Stimulated activated CD4-positive, alpha-beta T cell treated with anti-CD3 and anti-CD28 coated beads, TNF-alpha, amount 100 ng/mL, for 4 hours (primary cell): ENCODE results near the gene EFS.
A peak's percentile ranks its signal among the peaks of the same experiment; 100 is the strongest.

Source experiments
- DNase-seq, 3 experiments: peaks; one replicate each; pipeline ENCODE4 v3.0.0-alpha.2; 2020; ENCODE audit warnings: low read depth in 3 of 3

The EFS gene

GRCh38 chr14:23359167-23359626 lies 5.8 kb downstream of the EFS start:
- DNase-seq: no peak

GRCh38 chr14:23358553-23359166 lies 6.3 kb downstream of the EFS start:
- no peak for DNase-seq

DNA sequence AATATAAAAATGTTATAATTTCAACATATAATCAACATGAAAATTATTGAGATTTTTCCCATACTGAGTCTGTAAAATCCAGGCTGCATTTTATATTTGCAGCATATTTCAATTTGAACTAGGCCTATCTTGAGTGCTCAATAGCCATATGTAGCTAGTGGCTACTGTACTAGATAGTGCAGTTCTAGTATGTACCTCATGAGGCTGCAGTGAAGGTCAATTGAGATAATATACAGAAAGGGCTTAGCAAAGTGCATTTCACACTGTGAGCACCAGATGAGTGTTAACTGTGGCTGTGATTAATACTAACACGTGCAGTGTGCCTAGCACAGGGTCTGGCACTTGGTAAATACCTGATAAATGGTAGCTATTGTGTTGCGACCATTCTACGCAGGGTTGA lies 6.9 kb downstream of the EFS start:
- no peak for DNase-seq

DNA sequence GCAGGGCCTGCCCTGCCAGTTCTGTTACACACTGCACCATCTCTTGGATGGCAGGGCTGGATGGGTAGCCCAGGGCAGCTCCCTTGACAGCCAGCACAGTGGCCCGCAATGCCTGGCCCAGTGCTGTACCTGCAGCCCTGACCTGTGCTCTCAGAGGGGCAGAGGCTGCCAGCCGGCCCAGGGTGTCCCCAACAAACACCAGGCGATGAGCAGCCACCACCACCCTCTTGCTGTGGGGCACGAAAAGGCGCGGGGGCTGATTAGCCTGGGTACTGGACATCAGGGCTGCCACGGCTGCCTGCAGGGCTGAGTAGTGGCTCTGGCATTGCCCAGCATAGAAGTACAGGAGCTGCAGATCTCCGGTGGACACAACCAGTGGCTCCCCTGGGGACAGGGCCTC lies 7.7 kb downstream of the EFS start:
- no peak for DNase-seq

DNA sequence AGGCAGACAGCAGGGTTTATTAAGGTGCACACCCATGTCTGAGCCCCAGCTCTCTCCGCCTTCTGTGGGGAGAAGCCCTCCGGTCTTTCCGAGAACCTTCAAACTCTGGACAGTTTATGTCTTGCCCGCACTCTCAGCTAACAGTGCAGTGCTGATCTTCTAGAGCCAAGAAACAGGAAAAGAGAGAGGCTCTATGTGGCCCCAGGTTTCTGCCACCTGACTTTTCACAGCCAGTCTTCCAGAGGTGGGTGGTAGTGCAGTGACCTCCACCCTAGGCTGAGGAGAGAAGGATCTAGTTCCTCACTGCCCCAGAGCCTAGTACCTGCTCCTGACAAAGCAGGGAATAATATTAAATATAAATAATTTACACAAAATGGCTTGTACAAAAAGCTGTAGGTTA lies 8.3 kb downstream of the EFS start:
- DNase-seq: no peak

- DNase-seq: no peak
Measured at GRCh38 chr14:23355871-23356435, 9.0 kb downstream of the EFS start.

- no peak for DNase-seq
Measured at GRCh38 chr14:23354990-23355389, 10.0 kb downstream of the EFS start.

- DNase-seq: no peak
Measured at GRCh38 chr14:23353433-23353780, 11.6 kb downstream of the EFS start.

GRCh38 chr14:23352506-23353432 lies 12.2 kb downstream of the EFS start, which contains the start of gene SLC22A17:
Gene SLC22A17, minus strand, starts transcription at chr14:23352887.
- peak; percentile 16 to 26 (median 20) for DNase-seq

- no peak for DNase-seq
Measured at GRCh38 chr14:23351681-23352505, 13.1 kb downstream of the EFS start.

GRCh38 chr14:23349156-23349845 lies 15.7 kb downstream of the EFS start:
- DNase-seq: no peak

GRCh38 chr14:23348297-23348655 lies 16.7 kb downstream of the EFS start:
- no peak for DNase-seq

DNA sequence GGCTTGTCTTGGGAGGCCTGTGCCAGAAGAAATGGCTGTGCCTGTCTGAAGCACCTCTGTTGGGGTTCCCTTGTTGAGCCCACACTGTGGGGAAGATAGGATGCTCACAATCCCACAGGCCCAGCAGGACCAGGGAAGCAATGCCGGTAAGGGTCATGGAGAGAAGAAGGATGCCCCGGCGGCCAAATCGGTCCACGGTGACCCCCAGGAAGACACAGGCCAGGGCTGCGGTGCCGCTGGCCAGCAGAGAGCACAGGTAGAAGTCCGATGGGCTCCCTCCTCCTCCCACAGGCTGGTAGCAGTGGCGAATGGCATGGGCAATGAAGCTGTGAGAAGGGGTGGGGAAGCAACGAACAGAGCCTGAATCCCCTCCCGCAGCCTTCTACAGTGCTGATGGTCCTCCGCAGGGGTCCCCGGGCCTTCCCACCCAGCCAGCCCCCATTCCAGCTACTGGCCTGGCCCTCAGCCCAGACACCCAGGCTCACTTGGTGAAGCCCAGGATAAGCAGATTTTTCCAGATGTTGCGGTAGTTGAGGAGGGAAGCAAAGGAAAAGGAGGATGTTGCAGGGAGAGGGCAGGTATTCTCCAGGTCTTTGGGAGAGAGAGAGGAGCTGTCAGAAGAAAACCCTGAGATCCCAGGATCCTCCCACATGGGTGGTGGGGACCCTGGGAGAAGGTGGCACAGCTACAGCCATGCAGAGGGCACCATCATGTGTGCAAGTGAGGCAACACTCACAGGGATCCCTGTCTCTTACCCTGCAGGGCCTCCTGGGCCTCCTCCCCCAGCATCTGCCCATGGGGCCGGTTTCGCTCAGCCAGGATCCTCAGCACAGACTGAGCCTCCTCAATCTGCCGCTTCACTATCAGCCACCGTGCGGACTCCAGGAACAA lies 17.3 kb downstream of the EFS start:
- no peak for DNase-seq

GRCh38 chr14:23346693-23347405 lies 18.1 kb downstream of the EFS start:
- no peak for DNase-seq

DNA sequence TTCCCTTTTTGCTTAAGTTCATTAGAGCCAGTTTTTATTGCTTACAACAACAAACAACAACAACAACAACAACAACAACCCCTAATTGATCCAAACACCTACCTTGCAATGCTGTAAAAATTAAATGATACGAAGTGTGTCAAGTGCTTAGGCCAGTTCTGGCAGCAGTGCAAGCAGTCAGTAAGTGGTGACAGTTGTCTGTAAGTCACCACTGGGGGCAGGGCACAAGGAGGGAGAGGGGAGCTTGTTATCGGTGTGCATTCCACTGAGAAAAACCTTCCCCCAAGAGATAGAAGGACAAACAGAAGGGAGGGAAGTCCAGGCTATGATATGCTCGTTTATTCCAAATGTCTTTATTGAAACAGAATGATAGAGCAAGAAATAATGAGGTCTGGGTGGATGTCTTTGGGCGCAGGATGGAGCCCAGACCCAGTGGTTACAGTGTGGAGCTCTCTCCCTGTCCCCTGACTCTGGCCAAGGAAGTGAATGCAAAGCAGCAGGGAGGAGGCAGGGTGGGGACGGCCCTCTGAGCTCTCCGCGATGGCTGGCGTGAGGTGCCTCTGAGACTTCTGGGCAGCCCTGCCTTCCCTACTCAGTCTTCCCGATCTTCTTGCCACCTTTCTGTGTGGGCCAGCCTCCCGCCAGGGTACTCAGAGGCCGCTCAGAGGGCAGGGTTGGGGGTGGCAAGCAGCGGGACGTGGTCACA lies 18.8 kb downstream of the EFS start:
- no peak for DNase-seq

DNA sequence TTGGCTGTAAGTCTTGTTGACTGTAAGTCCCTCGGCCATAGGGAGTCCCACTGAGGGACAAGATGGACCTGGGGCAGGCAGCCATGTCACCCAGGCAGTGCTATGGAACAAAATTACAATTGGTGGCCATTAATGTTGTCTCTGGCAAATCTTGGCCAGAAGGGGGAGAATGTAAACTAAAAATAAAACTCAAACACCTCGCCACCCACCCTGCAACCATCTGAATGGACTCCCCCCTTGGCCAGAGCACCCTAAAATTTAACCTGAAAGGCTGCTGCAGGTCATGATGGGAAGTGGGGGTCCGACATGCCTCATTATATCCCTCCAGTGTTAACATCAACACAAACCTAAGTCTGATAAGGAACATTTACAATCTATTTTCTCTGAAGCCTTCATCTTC lies 20.5 kb downstream of the EFS start:
- no peak for DNase-seq

GRCh38 chr14:23339506-23340268 lies 25.3 kb downstream of the EFS start:
- no peak for DNase-seq

DNA sequence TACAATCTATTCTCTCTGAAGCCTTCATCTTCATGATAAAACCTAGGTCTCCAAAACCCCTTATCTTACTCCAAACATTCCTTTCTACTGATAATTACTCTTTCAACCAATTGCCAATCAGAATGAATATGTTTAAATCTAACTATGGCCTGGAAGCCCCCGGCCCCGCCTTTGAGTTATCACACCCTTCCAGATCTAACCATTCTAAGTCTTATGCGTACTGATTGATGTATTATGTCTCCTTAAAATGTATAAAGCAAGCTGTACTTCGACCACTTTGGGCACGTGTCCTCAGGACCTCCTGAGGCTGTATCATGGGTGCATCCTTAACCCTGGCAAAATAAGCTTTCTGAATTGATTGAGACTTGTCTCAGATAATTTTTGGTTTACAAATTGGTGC lies 29.3 kb downstream of the EFS start:
- no peak for DNase-seq
